IMR-90 (cell line): ENCODE data around the gene CBX8. TPM values are rescaled to one million over a fixed set of nuclear protein-coding genes. Genes with fewer than 3 reads are reported as not detected.

Experiments
- ATAC-seq: fragments of 200-7000 bp; cut with Tn5 transposase; 2 replicates; pipeline ENCODE4 v1.9.1; 2020; ENCODE audit warnings: low read depth, mild to moderate bottlenecking, moderate library complexity
- BruUV-seq: library from RNA; stranded (reverse); fragments of 400-500 nt; replicated peaks from 2 replicates; lab custom pipeline; 2021; lab: Mats Ljungman, UMichigan
- CTCF ChIA-PET: fragments of 300-600 bp; formaldehyde crosslinking; extraction: SDS; loops from one replicate; lab custom pipeline; 2021; ENCODE audit warnings: antibody characterized with exemption; lab: Yijun Ruan, JAX
- POLR2A ChIA-PET: fragments of 300-600 bp; sonication (Branson Sonifier 250); formaldehyde crosslinking; loops from one replicate; lab custom pipeline; 2022; ENCODE audit warnings: antibody characterized with exemption; ENCODE audit not compliant: unreplicated experiment; lab: Charles Lee
- DNase-seq: peaks from one replicate; pipeline ENCODE4 v3.0.0; 2013
- H2AFZ ChIP-seq: replicated peaks from 2 replicates; pipeline ENCODE3; 2013; ENCODE audit warnings: low read length, mild to moderate bottlenecking; ENCODE audit not compliant: poor library complexity
- H2AK5ac ChIP-seq: 2 replicates; pipeline ENCODE4 v1.6.1; 2013; ENCODE audit warnings: low read depth, low read length, inconsistent platforms
- H2AK9ac ChIP-seq: replicated peaks from 2 replicates; pipeline ENCODE3; 2013; ENCODE audit warnings: mild to moderate bottlenecking, low read depth, low read length, moderate library complexity; ENCODE audit not compliant: poor library complexity
- H2BK120ac ChIP-seq: 2 replicates; pipeline ENCODE4 v1.6.1; 2013; ENCODE audit warnings: low read depth, low read length, inconsistent platforms
- H2BK15ac ChIP-seq: 3 replicates; pipeline ENCODE4 v1.6.1; 2013; ENCODE audit warnings: low read depth, low read length, inconsistent platforms
- H2BK20ac ChIP-seq: 2 replicates; pipeline ENCODE4 v1.6.1; 2013; ENCODE audit warnings: low read depth, mild to moderate bottlenecking, inconsistent platforms, low read length, moderate library complexity
- H2BK5ac ChIP-seq: 2 replicates; pipeline ENCODE4 v1.6.1; 2013; ENCODE audit warnings: mild to moderate bottlenecking, low read depth, low read length, inconsistent platforms; ENCODE audit not compliant: poor library complexity, severe bottlenecking
- H3K14ac ChIP-seq: replicated peaks from 2 replicates; pipeline ENCODE4 v1.6.1; 2013; ENCODE audit warnings: low read depth, low read length, inconsistent platforms
- H3K18ac ChIP-seq: 2 replicates; pipeline ENCODE4 v1.6.1; 2013; ENCODE audit warnings: low read depth, low read length, control low read depth
- H3K23ac ChIP-seq: 2 replicates; pipeline ENCODE4 v1.6.1; 2013; ENCODE audit warnings: low read depth, low read length, inconsistent platforms
- H3K27ac ChIP-seq: 2 replicates; pipeline ENCODE4 v1.5.1; 2013; ENCODE audit warnings: mild to moderate bottlenecking, control low read depth, low read length; ENCODE audit not compliant: insufficient read depth
- H3K27me3 ChIP-seq: 2 replicates; pipeline ENCODE4 v1.6.1; 2013; ENCODE audit warnings: low read length; ENCODE audit not compliant: control insufficient read depth, insufficient read depth
- H3K36me3 ChIP-seq: 2 replicates; pipeline ENCODE4 v1.6.1; 2013; ENCODE audit warnings: low read length, mixed read lengths; ENCODE audit not compliant: control insufficient read depth, insufficient read depth
- H3K4ac ChIP-seq: 2 replicates; pipeline ENCODE4 v1.6.1; 2013; ENCODE audit warnings: low read depth, low read length, inconsistent platforms
- H3K4me1 ChIP-seq: 2 replicates; pipeline ENCODE4 v1.6.1; 2013; ENCODE audit warnings: low read length, mixed read lengths; ENCODE audit not compliant: control insufficient read depth, insufficient read depth
- H3K4me2 ChIP-seq: 2 replicates; pipeline ENCODE4 v1.6.1; 2013; ENCODE audit warnings: low read depth, mild to moderate bottlenecking, control low read depth, low read length, moderate library complexity
- H3K4me3 ChIP-seq: 2 replicates; pipeline ENCODE4 v1.5.1; 2013; ENCODE audit warnings: low read depth, mild to moderate bottlenecking, control low read depth, low read length, moderate library complexity; ENCODE audit not compliant: insufficient read depth
- H3K56ac ChIP-seq: 2 replicates; pipeline ENCODE4 v1.6.1; 2013; ENCODE audit warnings: low read length, inconsistent platforms; ENCODE audit not compliant: insufficient read depth; ENCODE audit errors: extremely low read depth
- H3K79me1 ChIP-seq, 2 experiments: 2 replicates each; pipeline ENCODE4 v1.6.1; 2013; ENCODE audit warnings: low read length in 2 of 2, inconsistent platforms in 1 of 2, low read depth in 1 of 2
- H3K9ac ChIP-seq: 2 replicates; pipeline ENCODE4 v1.6.1; 2013; ENCODE audit warnings: low read depth, low read length, control low read depth
- H3K9me1 ChIP-seq: 2 replicates; pipeline ENCODE4 v1.6.1; 2013; ENCODE audit warnings: low read length, inconsistent platforms; ENCODE audit not compliant: insufficient read depth
- H3K9me3 ChIP-seq: 2 replicates; pipeline ENCODE4 v1.6.1; 2013; ENCODE audit warnings: low read length; ENCODE audit not compliant: control insufficient read depth, insufficient read depth
- H4K20me1 ChIP-seq: 2 replicates; pipeline ENCODE4 v1.6.1; 2013; ENCODE audit warnings: low read length, inconsistent platforms; ENCODE audit not compliant: insufficient read depth
- H4K5ac ChIP-seq: 2 replicates; pipeline ENCODE4 v1.6.1; 2013; ENCODE audit warnings: mild to moderate bottlenecking, low read depth, low read length, control low read depth
- H4K8ac ChIP-seq, 2 experiments: 2 replicates each; pipeline ENCODE4 v1.6.1; 2013; ENCODE audit warnings: low read depth in 2 of 2, low read length in 2 of 2, control low read depth in 1 of 2, inconsistent platforms in 1 of 2
- H4K91ac ChIP-seq: 2 replicates; pipeline ENCODE4 v1.6.1; 2013; ENCODE audit warnings: low read depth, low read length, inconsistent platforms; ENCODE audit not compliant: insufficient read depth
- BHLHE40 ChIP-seq: fragments of 150-350 bp; IDR thresholded peaks from 2 replicates; pipeline ENCODE4 v1.6.1; 2016; ENCODE audit warnings: mild to moderate bottlenecking, low read depth, low read length
- CEBPB ChIP-seq: IDR thresholded peaks from 2 replicates; pipeline ENCODE4 v1.6.1; 2012; ENCODE audit warnings: low read depth, low read length, improper control_type of control experiment
- CHD1 ChIP-seq: IDR thresholded peaks from 2 replicates; pipeline ENCODE4 v1.6.1; 2012; ENCODE audit warnings: low read depth, low read length, improper control_type of control experiment
- ELK1 ChIP-seq: fragments of 150-350 bp; IDR thresholded peaks from 2 replicates; pipeline ENCODE4 v1.6.1; 2016; ENCODE audit warnings: low read depth, mild to moderate bottlenecking, low read length, moderate library complexity, borderline replicate concordance
- MAFK ChIP-seq: IDR thresholded peaks from 2 replicates; pipeline ENCODE4 v1.6.1; 2012; ENCODE audit warnings: low read depth, low read length, improper control_type of control experiment
- MAZ ChIP-seq: IDR thresholded peaks from 2 replicates; pipeline ENCODE4 v1.6.1; 2012; ENCODE audit warnings: low read depth, mild to moderate bottlenecking, low read length, improper control_type of control experiment, moderate library complexity, borderline replicate concordance
- MXI1 ChIP-seq: IDR thresholded peaks from 2 replicates; pipeline ENCODE4 v1.6.1; 2012; ENCODE audit warnings: low read depth, mild to moderate bottlenecking, low read length, moderate library complexity, borderline replicate concordance
- NFE2L2 ChIP-seq: fragments of 150-350 bp; IDR thresholded peaks from 2 replicates; pipeline ENCODE4 v1.6.1; 2016; ENCODE audit warnings: low read depth, mild to moderate bottlenecking, low read length
- POLR2A ChIP-seq: IDR thresholded peaks from 2 replicates; pipeline ENCODE4 v1.6.1; 2012; ENCODE audit warnings: mild to moderate bottlenecking, low read depth, low read length
- RAD21 ChIP-seq: IDR thresholded peaks from 2 replicates; pipeline ENCODE4 v1.6.1; 2012; ENCODE audit warnings: low read length, improper control_type of control experiment
- RCOR1 ChIP-seq: IDR thresholded peaks from 2 replicates; pipeline ENCODE4 v1.6.1; 2012; ENCODE audit warnings: mild to moderate bottlenecking, low read length, improper control_type of control experiment; ENCODE audit not compliant: insufficient replicate concordance
- RFX5 ChIP-seq: IDR thresholded peaks from 2 replicates; pipeline ENCODE4 v1.8.0; 2012; ENCODE audit warnings: low read depth, mild to moderate bottlenecking, low read length, moderate library complexity
- SMC3 ChIP-seq: fragments of 150-350 bp; IDR thresholded peaks from 2 replicates; pipeline ENCODE4 v1.6.1; 2016; ENCODE audit warnings: low read depth, mild to moderate bottlenecking, antibody characterized with exemption, low read length, moderate library complexity
- WGBS, 2 experiments: methylation state at CpG; one replicate each; pipeline versions ENCODE4 v1.1.5 to v1.1.7; 2013; ENCODE audit warnings: missing lambda C conversion rate in 2 of 2; ENCODE audit not compliant: insufficient read length in 1 of 2; ENCODE audit errors: extremely low coverage in 2 of 2; 5-methylcytosine and 5-hydroxymethylcytosine counted together
- dilution Hi-C: fragments of 300-500 bp; cut with HindIII; formaldehyde crosslinking; loops from one replicate; pipeline ENCODE4 v1.14.3; 2018; ENCODE audit warnings: low sequenced_read_pairs; ENCODE audit not compliant: unreplicated experiment
- in situ Hi-C: fragments of 300-500 bp; cut with MboI; formaldehyde crosslinking; loops from 3 replicates; pipeline ENCODE4 v1.14.3; 2019; ENCODE audit warnings: low sequenced_read_pairs, inconsistent platforms, mixed read lengths
- intact Hi-C: fragments of 100-400 bp; cut with micrococcal nuclease; formaldehyde crosslinking; loops from 2 replicates; pipeline ENCODE4 v1.10.0; 2022
- polyA plus RNA-seq, 3 experiments: library from polyadenylated mRNA; depleted of rRNA; stranded (reverse); fragments of >200 nt; gene quantifications; 2 replicates each; pipeline ENCODE4 v1.2.3, GENCODE V29; 2012; ENCODE audit warnings: low replicate concordance in 1 of 3
- total RNA-seq: library from RNA; depleted of rRNA; stranded (reverse); fragments of >200 nt; gene quantifications from 2 replicates; pipeline ENCODE4 v1.2.3, GENCODE V29; 2012
- TF ChIP-seq, protein P1 (sequence below): fragments of 150-350 bp; IDR thresholded peaks from 2 replicates; pipeline ENCODE4 v1.6.1; 2017; ENCODE audit warnings: mild to moderate bottlenecking, antibody characterized with exemption, low read length, low read depth
- TF ChIP-seq, protein P2 (sequence below): conservative IDR thresholded peaks from 2 replicates; pipeline ENCODE4 v1.5.1; 2012; ENCODE audit warnings: mild to moderate bottlenecking, low read depth, low read length, improper control_type of control experiment

Gene CBX8
- total and polyA plus RNA-seq, 2 of the 4 experiments (the other 2 are of a cell fraction): 3.2 to 5.4 TPM

DNA sequence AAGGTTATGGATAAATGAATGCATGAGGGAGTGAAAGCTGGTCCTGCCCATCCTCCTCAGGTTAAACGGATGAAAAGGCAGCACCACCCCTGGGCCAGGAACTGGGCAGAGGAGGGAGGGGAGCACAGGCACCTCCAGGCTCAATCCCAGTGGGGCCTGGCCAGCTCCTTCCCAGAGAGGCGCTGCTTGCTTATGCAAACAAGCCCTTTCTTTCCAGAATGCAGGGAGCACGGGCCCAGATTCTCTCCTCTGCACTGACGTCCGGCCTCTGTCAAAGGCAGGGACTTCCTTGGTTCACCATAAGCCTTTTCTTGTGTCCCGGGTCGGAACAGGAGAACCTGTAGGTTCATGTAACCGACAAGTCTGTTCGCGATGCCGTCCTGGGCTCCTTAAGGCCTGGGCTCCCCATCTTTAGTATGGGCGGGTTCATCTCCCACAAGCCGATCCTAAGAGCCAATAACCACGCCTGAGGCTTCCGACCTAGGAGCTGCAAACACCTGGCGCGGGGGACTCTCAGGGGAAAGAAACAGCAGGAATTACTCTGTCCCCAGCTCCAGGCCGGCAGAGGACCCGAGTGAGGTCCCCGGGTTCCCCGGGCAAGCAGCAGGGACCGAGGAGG is 49.9 kb downstream of the CBX8 start:
- Histone ChIP-seq H3K4me1 (peaks cover 3% of the 10 kb centered on the region; the same call in 1 of the 2 replicates), H3K9me1 (no peaks in the 10 kb centered on the region), H3K14ac (no peak overlapping the region), H3K79me1 (no peaks in the 10 kb centered on the region), H2BK5ac (no peak overlapping the region), H3K18ac (no peak overlapping the region), H2BK15ac (no peak overlapping the region), H4K5ac (no peak overlapping the region), H3K27ac (no peak overlapping the region), H3K36me3 (no peaks in the 10 kb centered on the region), H3K9me3 (no peaks in the 10 kb centered on the region), H2AK9ac (no peak overlapping the region), H2AK5ac (no peak overlapping the region), H3K4me3 (no peak overlapping the region), H4K8ac (no peak overlapping the region), H3K56ac (no peak overlapping the region), H3K4ac (no peak overlapping the region), H4K20me1 (no peaks in the 10 kb centered on the region), H3K9ac (no peak overlapping the region), H2BK120ac (no peak overlapping the region), H2AFZ (no peak overlapping the region), H3K4me2 (no peak overlapping the region), H3K27me3 (peaks cover 55% of the 10 kb centered on the region), H2BK20ac (no peak overlapping the region), H3K23ac (no peak overlapping the region), H4K91ac (no peak overlapping the region)
- DNase-seq: no peak
- 0 out of 2 replicates have a peak, but pooled peaks have one; percentile 16 for ATAC-seq
- dilution Hi-C loops (no loop called here), intact Hi-C loops (loop anchor here (1.0 to 5.0 kb wide), 3 partner anchors 90 to 246 kb away; partner anchors contain the start of gene CBX4), in situ Hi-C loops (loop anchor here (5.0 kb wide), 1 partner anchor 240 kb away; no protein-coding TSS in a partner anchor)
- TF ChIP-seq, protein P1, sequence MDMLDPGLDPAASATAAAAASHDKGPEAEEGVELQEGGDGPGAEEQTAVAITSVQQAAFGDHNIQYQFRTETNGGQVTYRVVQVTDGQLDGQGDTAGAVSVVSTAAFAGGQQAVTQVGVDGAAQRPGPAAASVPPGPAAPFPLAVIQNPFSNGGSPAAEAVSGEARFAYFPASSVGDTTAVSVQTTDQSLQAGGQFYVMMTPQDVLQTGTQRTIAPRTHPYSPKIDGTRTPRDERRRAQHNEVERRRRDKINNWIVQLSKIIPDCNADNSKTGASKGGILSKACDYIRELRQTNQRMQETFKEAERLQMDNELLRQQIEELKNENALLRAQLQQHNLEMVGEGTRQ: no peak
- no peak for TF ChIP-seq RFX5
- no peak for TF ChIP-seq CHD1
- TF ChIP-seq SMC3: no peak
- no peak for TF ChIP-seq ELK1
- no peak for TF ChIP-seq RCOR1
- no peak for TF ChIP-seq MXI1
- TF ChIP-seq BHLHE40: no peak
- no peak for TF ChIP-seq MAZ
- no peak for TF ChIP-seq RAD21
- no peak for TF ChIP-seq MAFK
- no peak for TF ChIP-seq CEBPB
- no peak for TF ChIP-seq POLR2A
- TF ChIP-seq, protein P2, sequence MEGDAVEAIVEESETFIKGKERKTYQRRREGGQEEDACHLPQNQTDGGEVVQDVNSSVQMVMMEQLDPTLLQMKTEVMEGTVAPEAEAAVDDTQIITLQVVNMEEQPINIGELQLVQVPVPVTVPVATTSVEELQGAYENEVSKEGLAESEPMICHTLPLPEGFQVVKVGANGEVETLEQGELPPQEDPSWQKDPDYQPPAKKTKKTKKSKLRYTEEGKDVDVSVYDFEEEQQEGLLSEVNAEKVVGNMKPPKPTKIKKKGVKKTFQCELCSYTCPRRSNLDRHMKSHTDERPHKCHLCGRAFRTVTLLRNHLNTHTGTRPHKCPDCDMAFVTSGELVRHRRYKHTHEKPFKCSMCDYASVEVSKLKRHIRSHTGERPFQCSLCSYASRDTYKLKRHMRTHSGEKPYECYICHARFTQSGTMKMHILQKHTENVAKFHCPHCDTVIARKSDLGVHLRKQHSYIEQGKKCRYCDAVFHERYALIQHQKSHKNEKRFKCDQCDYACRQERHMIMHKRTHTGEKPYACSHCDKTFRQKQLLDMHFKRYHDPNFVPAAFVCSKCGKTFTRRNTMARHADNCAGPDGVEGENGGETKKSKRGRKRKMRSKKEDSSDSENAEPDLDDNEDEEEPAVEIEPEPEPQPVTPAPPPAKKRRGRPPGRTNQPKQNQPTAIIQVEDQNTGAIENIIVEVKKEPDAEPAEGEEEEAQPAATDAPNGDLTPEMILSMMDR: no peak
- no peak for TF ChIP-seq NFE2L2
- POLR2A ChIA-PET: no interaction called here
- WGBS, 2 experiments: 12% methylated on average over 15 of the region's 22 CpGs; no CpG with 5 or more reads in 1 of the 2 experiments
- CTCF ChIA-PET: no interaction called here
- no TSS peak for BruUV-seq
